Right lobe of liver (tissue), 6 donors: ENCODE measurements around the gene SRD5A1. TPM values are rescaled to one million over a fixed set of nuclear protein-coding genes. Genes with fewer than 3 reads are reported as not detected.
A peak's percentile ranks its signal among the peaks of the same experiment; 100 is the strongest.

Source experiments
- ATAC-seq, 4 donors: fragments of 200-7000 bp; cut with Tn5 transposase; one replicate each; pipeline ENCODE4 v1.9.1; 2020; ENCODE audit warnings: mild to moderate bottlenecking in 4 of 4, moderate library complexity in 4 of 4
- DNase-seq, 3 donors: peaks; one replicate each; pipeline ENCODE4 v3.0.0-alpha.2; 2020
- H3K27ac ChIP-seq, 3 donors: fragments of 200-600 bp; one replicate each; pipeline ENCODE4 v1.8.0; 2022
- H3K27me3 ChIP-seq, 2 donors: fragments of 200-600 bp; one replicate each; pipeline ENCODE4 v1.8.0; 2022
- H3K36me3 ChIP-seq, 4 donors: fragments of 200-600 bp; sonication (generic) in 1 of 4; one replicate each; pipeline versions ENCODE4 v1.5.1 to v1.8.0; 2017 to 2022; ENCODE audit warnings: control low read depth in 1 of 4
- H3K4me1 ChIP-seq, 4 donors: fragments of 200-600 bp; sonication (generic) in 1 of 4; one replicate each; pipeline versions ENCODE4 v1.5.1 to v1.8.0; 2017 to 2022; ENCODE audit warnings: control low read depth in 1 of 4
- H3K4me3 ChIP-seq, 3 donors: fragments of 200-600 bp; one replicate each; pipeline ENCODE4 v1.8.0; 2022
- H3K9me3 ChIP-seq, 4 donors: fragments of 200-600 bp; sonication (generic) in 1 of 4; one replicate each; pipeline versions ENCODE4 v1.5.1 to v1.8.0; 2017 to 2022; ENCODE audit warnings: control low read depth in 1 of 4
- POLR2A ChIP-seq: fragments of 450-650 bp; IDR thresholded peaks from one replicate; pipeline ENCODE4 v1.6.1; 2017; ENCODE audit warnings: antibody characterized with exemption, mild to moderate bottlenecking
- WGBS: methylation state at CpG from one replicate; pipeline ENCODE4 v1.1.6; 2018; ENCODE audit warnings: low coverage, low lambda C conversion rate; ENCODE audit not compliant: insufficient coverage; ENCODE audit errors: missing lambda C conversion rate; 5-methylcytosine and 5-hydroxymethylcytosine counted together
- intact Hi-C, 2 donors: fragments of 100-400 bp; cut with DNase I; formaldehyde crosslinking; loops; one replicate each; pipeline versions ENCODE4 v1.11.2 to v1.14.1; 2022
- total RNA-seq, 6 experiments: library from RNA; depleted of rRNA in 2 of 6; stranded (reverse); fragments of >200 nt in 2 of 6; fragmentation: NEBNext Ultra II Directional in 3 of 6; extraction: Animal tissue kit (Norgen Biotek cat#: 25700) in 3 of 6; gene quantifications; one replicate each; pipeline versions ENCODE4 v1.1.0 to v1.2.4, GENCODE V29; 2016 to 2023
- TF ChIP-seq, protein P1 (sequence below), 4 donors: fragments of 200-600 bp in 3 of 4; fragments of 450-650 bp in 1 of 4; IDR thresholded peaks; one replicate each; pipeline versions ENCODE4 v1.5.1 to v1.8.0; 2016 to 2022; ENCODE audit warnings: antibody characterized with exemption in 4 of 4, mild to moderate bottlenecking in 2 of 4
- donor health status: DM: no; HTN: yes; CAD: no.
- donor health status: DM: no; HTN: no; CAD: no.
- donor health status: DM: no; HTN: no; CAD: no.
- donor health status: DM: no; HTN: yes; CAD: no.
- donor health status: DM: no; HTN: yes; CAD: no.

SRD5A1 gene
- total RNA-seq, 6 experiments from 2014 or later, result 13.5 to 87.6 (median 52.2) TPM

DNA sequence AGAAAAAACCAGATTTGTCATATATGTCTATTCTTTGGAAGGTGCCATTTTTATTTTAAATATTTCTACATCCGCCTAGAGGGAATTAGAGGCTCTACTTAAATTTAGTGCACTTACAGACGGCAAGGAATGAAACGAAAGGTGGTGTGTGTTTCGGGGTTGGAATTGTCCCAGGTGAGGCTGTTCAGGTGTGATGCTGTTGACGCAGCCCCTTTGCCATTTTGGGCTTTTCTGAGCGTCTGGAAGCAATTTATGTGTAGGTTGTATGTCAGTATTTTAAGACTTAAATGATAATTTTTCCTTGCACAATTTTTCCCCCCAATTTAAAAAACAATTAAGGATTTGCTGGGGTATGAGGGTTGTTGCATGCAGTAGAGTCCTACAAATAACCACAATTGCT, 82.0 kb downstream of the SRD5A1 start:
- H3K27ac ChIP-seq, result peak overlapping the region in 2 of 3 donors; percentile 65 to 92
- no peak for DNase-seq
- no peaks in the 10 kb centered on the region for H3K27me3 ChIP-seq
- 18% methylated on average over 6 of the region's 6 CpGs for WGBS
- TF ChIP-seq, protein P1, sequence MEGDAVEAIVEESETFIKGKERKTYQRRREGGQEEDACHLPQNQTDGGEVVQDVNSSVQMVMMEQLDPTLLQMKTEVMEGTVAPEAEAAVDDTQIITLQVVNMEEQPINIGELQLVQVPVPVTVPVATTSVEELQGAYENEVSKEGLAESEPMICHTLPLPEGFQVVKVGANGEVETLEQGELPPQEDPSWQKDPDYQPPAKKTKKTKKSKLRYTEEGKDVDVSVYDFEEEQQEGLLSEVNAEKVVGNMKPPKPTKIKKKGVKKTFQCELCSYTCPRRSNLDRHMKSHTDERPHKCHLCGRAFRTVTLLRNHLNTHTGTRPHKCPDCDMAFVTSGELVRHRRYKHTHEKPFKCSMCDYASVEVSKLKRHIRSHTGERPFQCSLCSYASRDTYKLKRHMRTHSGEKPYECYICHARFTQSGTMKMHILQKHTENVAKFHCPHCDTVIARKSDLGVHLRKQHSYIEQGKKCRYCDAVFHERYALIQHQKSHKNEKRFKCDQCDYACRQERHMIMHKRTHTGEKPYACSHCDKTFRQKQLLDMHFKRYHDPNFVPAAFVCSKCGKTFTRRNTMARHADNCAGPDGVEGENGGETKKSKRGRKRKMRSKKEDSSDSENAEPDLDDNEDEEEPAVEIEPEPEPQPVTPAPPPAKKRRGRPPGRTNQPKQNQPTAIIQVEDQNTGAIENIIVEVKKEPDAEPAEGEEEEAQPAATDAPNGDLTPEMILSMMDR (IDR thresholded peaks at IDR 0.05), result no peak
- no peak for TF ChIP-seq POLR2A
- H3K4me1 ChIP-seq, result peaks cover 0 to 51% (median 15%) of the 10 kb centered on the region in 4 donors
- H3K4me3 ChIP-seq, result peak overlapping the region; percentile 57 to 73 (median 61)
- no peaks in the 10 kb centered on the region for H3K9me3 ChIP-seq
- H3K36me3 ChIP-seq, result no peaks in the 10 kb centered on the region
- ATAC-seq, result no peak
- intact Hi-C loops, result no loop called here

DNA sequence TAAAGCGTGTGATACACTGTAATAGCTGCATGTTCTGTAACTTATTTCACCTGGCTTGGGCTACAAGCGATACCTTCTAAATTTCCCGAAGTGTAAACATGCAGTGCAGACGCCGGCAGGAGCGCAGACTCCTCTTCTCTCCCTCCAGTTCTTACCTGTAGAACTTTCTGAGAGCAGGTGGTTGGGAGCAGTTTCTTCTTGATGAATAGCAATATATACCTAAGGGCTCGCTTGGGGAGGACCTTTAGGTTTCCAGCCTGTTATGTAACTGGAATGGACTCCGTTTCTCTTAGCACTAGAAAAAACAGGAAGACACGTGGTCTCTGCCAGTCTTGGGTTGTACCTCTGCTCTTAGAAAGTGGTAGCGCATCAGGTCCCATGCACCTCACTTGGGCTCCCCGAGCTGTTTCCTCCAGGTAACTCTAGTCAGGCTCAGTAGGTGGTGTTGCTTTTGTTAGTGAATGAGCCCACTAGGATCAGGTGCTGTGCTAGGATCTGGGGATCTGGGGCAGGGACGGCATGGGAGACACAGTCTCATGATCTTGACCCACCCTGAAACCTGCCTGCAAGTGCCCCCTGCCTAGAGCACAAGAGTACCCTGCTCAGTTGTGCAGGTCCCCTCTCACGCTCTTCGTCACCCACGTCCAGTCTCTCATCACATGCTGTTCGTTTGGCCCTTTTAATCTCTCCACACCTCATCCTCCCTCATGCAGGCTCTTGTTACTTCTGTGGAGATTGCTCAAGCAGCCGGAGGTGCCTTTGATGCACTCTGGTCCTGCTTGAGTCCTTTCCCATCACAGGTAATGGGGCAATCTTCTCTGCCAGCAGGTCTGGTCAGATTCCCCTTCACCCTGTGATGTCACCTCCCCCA, 82.8 kb downstream of the SRD5A1 start:
- Histone ChIP-seq H3K4me1 (peaks cover 0 to 56% (median 18%) of the 10 kb centered on the region in 4 donors), H3K9me3 (no peaks in the 10 kb centered on the region), H3K27me3 (no peaks in the 10 kb centered on the region), H3K36me3 (no peaks in the 10 kb centered on the region), H3K27ac (peak overlapping the region in 2 of 3 donors; percentile 65 to 92), H3K4me3 (peak overlapping the region; percentile 57 to 73 (median 61))
- no peak for ATAC-seq
- intact Hi-C loops, result no loop called here
- WGBS, result 11% methylated on average over 11 of the region's 17 CpGs
- DNase-seq, result no peak
- TF ChIP-seq, protein P1 (IDR thresholded peaks at IDR 0.05), result no peak
- TF ChIP-seq POLR2A, result no peak

DNA sequence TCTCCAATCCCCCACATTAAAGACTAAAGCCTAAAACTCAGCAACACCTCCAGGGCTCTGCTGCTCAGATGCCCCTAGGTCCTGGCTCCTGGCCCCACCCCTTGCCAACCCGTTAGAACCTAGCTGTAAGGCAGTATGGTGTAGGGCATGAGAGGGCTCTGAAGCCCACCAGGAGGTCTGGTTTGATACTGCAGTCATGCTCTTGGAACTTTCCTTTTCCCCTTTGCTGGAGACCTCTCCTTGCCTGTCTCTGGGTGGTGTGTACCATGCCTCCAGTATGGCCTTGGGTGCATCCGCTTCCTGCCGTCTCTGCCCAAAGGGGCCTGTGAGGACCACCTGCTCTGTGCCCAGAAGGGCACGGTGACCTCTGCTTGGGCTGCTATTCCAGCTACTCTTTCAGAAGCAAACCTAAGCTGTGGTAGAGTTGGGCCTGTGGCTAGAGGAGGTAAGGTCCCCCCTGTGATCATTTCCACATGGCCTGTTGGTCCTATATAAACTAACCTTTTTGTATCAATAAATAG, 83.4 kb downstream of the SRD5A1 start:
- Histone ChIP-seq H3K27me3 (no peaks in the 10 kb centered on the region), H3K4me1 (peaks cover 0 to 61% (median 19%) of the 10 kb centered on the region in 4 donors), H3K27ac (peak overlapping the region in 2 of 3 donors; percentile 23 to 92), H3K9me3 (no peaks in the 10 kb centered on the region), H3K4me3 (no peak overlapping the region), H3K36me3 (no peaks in the 10 kb centered on the region)
- DNase-seq (no peak), ATAC-seq (no peak)
- intact Hi-C loops, result no loop called here
- TF ChIP-seq, protein P1 (IDR thresholded peaks at IDR 0.05), result no peak
- no peak for TF ChIP-seq POLR2A
- WGBS, result no CpG with 5 or more reads among the region's 4 CpGs

DNA sequence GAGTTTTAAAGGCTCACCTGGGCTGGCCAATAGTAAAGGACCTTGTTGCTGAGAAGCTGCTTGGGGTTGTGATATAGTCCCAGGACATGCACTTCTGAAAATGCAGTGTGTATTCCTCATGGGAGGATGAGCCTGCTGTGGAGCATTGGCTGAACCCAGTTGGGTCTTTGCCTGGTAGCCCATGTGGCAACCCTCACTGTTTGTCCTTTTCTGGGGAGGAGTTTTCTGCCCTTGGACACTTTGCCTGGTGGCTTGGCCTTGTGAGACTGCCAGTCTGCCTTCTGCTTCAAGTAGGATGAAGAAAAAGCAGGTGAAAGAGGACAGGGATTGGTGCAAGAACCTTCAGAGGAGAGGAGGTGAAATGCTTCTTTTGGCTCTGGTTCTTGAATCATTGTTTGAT, 84.0 kb downstream of the SRD5A1 start:
- Histone ChIP-seq H3K27me3 (no peaks in the 10 kb centered on the region), H3K36me3 (no peaks in the 10 kb centered on the region), H3K9me3 (no peaks in the 10 kb centered on the region), H3K4me1 (peaks cover 0 to 60% (median 22%) of the 10 kb centered on the region in 4 donors), H3K4me3 (no peak overlapping the region), H3K27ac (peak overlapping the region in 2 of 3 donors; percentile 23 to 92)
- TF ChIP-seq, protein P1 (IDR thresholded peaks at IDR 0.05), result no peak
- no peak for TF ChIP-seq POLR2A
- ATAC-seq, result peak in 2 of 4 donors; percentile 18 to 25
- peak in 2 of 3 donors; percentile 69 to 73 for DNase-seq
- intact Hi-C loops, result no loop called here
